SK-N-SH (cell line): ENCODE measurements around the gene GXYLT2. TPM values are rescaled to one million over a fixed set of nuclear protein-coding genes. Genes with fewer than 3 reads are reported as not detected.

Experiments used
- CTCF ChIA-PET: fragments of 300-600, 350-600 bp; formaldehyde crosslinking; extraction: SDS; loops from one replicate; lab custom pipeline; 2021; lab: Yijun Ruan, JAX
- POLR2A ChIA-PET: fragments of 350-600 bp; sonication (Branson Sonifier 250); formaldehyde crosslinking; extraction: SDS; loops from one replicate; lab custom pipeline; 2020; ENCODE audit warnings: antibody characterized with exemption, inconsistent platforms; lab: Yijun Ruan, JAX
- DNase-seq: peaks from one replicate; pipeline ENCODE4 v3.0.0; 2012
- H2AFZ ChIP-seq: fragments of 200-600 bp; sonication (generic); 2 replicates; pipeline ENCODE4 v1.8.1; 2016; ENCODE audit warnings: antibody characterized with exemption, mild to moderate bottlenecking, low read depth
- H3F3A ChIP-seq: fragments of 200-600 bp; sonication (generic); replicated peaks from 2 replicates; pipeline ENCODE3; 2016; ENCODE audit warnings: antibody characterized with exemption, mild to moderate bottlenecking; ENCODE audit not compliant: insufficient read depth
- H3K27ac ChIP-seq, 2 experiments: fragments of 200-500 bp in 1 of 2; fragments of 200-600 bp in 1 of 2; sonication (Bioruptor generic) in 1 of 2; sonication (generic), shearing (Covaris generic) in 1 of 2; 2 replicates each; pipeline versions ENCODE4 v1.5.1 to v1.6.1; 2014 to 2016; ENCODE audit warnings: low read depth in 2 of 2, inconsistent platforms in 1 of 2, low read length in 1 of 2, mild to moderate bottlenecking in 1 of 2, mixed read lengths in 1 of 2
- H3K27me3 ChIP-seq: fragments of 200-600 bp; sonication (generic), shearing (Covaris generic); 2 replicates; pipeline ENCODE4 v1.6.1; 2016; ENCODE audit warnings: mixed run types; ENCODE audit not compliant: insufficient read depth
- H3K36me3 ChIP-seq, 2 experiments: fragments of 200-500 bp in 1 of 2; fragments of 200-600 bp in 1 of 2; sonication (Bioruptor generic) in 1 of 2; sonication (generic) in 1 of 2; replicated peaks in 1 of 2; 2 replicates each; pipeline versions ENCODE3 to v1.5.1; 2014 to 2016; ENCODE audit warnings: low read length in 1 of 2, mild to moderate bottlenecking in 1 of 2; ENCODE audit not compliant: insufficient read depth in 2 of 2, control insufficient read depth in 1 of 2
- H3K4me1 ChIP-seq, 2 experiments: fragments of 200-500 bp in 1 of 2; fragments of 200-600 bp in 1 of 2; sonication (Bioruptor generic) in 1 of 2; sonication (generic), shearing (Covaris generic) in 1 of 2; 2 replicates each; pipeline versions ENCODE4 v1.5.1 to v1.6.1; 2014 to 2016; ENCODE audit warnings: low read depth in 1 of 2, low read length in 1 of 2, mixed run types in 1 of 2; ENCODE audit not compliant: insufficient read depth in 2 of 2, control insufficient read depth in 1 of 2
- H3K4me2 ChIP-seq: fragments of 200-600 bp; sonication (generic), shearing (Covaris generic); 2 replicates; pipeline ENCODE4 v1.6.1; 2017; ENCODE audit warnings: mixed run types
- H3K4me3 ChIP-seq, 2 experiments: fragments of 200-500 bp in 1 of 2; fragments of 200-600 bp in 1 of 2; sonication (Bioruptor generic) in 1 of 2; sonication (generic), shearing (Covaris generic) in 1 of 2; 2 replicates each; pipeline versions ENCODE4 v1.5.1 to v1.8.1; 2014 to 2016; ENCODE audit warnings: low read depth in 2 of 2, inconsistent platforms in 1 of 2, low read length in 1 of 2, mild to moderate bottlenecking in 1 of 2, mixed read lengths in 1 of 2, moderate library complexity in 1 of 2
- H3K79me2 ChIP-seq: fragments of 200-600 bp; sonication (generic); 2 replicates; pipeline ENCODE4 v1.8.1; 2017; ENCODE audit warnings: mild to moderate bottlenecking; ENCODE audit not compliant: insufficient read depth
- H3K9ac ChIP-seq: fragments of 200-600 bp; sonication (generic); 2 replicates; pipeline ENCODE4 v1.6.1; 2017; ENCODE audit warnings: mixed run types
- H3K9me2 ChIP-seq: fragments of 200-600 bp; sonication (generic); 2 replicates; pipeline ENCODE4 v1.6.1; 2017; ENCODE audit warnings: mixed run types
- H3K9me3 ChIP-seq: fragments of 200-600 bp; sonication (generic); 2 replicates; pipeline ENCODE4 v1.6.1; 2017; ENCODE audit warnings: mixed run types, mild to moderate bottlenecking, moderate library complexity
- H4K20me1 ChIP-seq: fragments of 200-600 bp; sonication (generic); 2 replicates; pipeline ENCODE4 v1.6.1; 2017; ENCODE audit warnings: mild to moderate bottlenecking, mixed run types; ENCODE audit not compliant: insufficient read depth
- ELF1 ChIP-seq: IDR thresholded peaks from 2 replicates; pipeline ENCODE4 v1.4.0; 2012
- EZH2phosphoT487 ChIP-seq: fragments of 200-600 bp; sonication (generic); IDR thresholded peaks from 2 replicates; pipeline ENCODE4 v1.6.1; 2017; ENCODE audit warnings: low read depth, mixed run types, mild to moderate bottlenecking, antibody characterized with exemption, moderate library complexity, borderline replicate concordance
- FOSL2 ChIP-seq: IDR thresholded peaks from 2 replicates; pipeline ENCODE4 v1.4.0; 2012; ENCODE audit warnings: low read depth, mild to moderate bottlenecking, moderate library complexity, borderline replicate concordance
- FOXJ3 ChIP-seq: sonication (generic); formaldehyde crosslinking; IDR thresholded peaks from 2 replicates; pipeline ENCODE4 v1.5.1; 2020; ENCODE audit warnings: mild to moderate bottlenecking, missing genetic modification reagents
- FOXM1 ChIP-seq: IDR thresholded peaks from 2 replicates; pipeline ENCODE4 v1.4.0; 2012; ENCODE audit warnings: low read depth, mild to moderate bottlenecking
- GABPA ChIP-seq: IDR thresholded peaks from 2 replicates; pipeline ENCODE4 v1.4.0; 2012; ENCODE audit warnings: low read depth, mild to moderate bottlenecking
- GATA2 ChIP-seq: sonication (generic); formaldehyde crosslinking; IDR thresholded peaks from 2 replicates; pipeline ENCODE4 v1.5.0; 2020; ENCODE audit warnings: mild to moderate bottlenecking, missing genetic modification reagents
- MEF2A ChIP-seq: IDR thresholded peaks from 2 replicates; pipeline ENCODE4 v1.4.0; 2012; ENCODE audit warnings: low read depth, borderline replicate concordance
- MXI1 ChIP-seq: IDR thresholded peaks from 2 replicates; pipeline ENCODE4 v1.6.1; 2012; ENCODE audit warnings: mild to moderate bottlenecking, low read depth, low read length, improper control_type of control experiment
- POLR2AphosphoS5 ChIP-seq: IDR thresholded peaks from 2 replicates; pipeline ENCODE4 v1.6.1; 2012; ENCODE audit warnings: low read depth, low read length
- RAD21 ChIP-seq: IDR thresholded peaks from 2 replicates; pipeline ENCODE4 v1.6.1; 2012; ENCODE audit warnings: mild to moderate bottlenecking, low read length
- RFX5 ChIP-seq: IDR thresholded peaks from 2 replicates; pipeline ENCODE4 v1.6.1; 2012; ENCODE audit warnings: mild to moderate bottlenecking, improper control_type of control experiment, low read length
- SIN3A ChIP-seq: IDR thresholded peaks from 2 replicates; pipeline ENCODE4 v1.6.1; 2012; ENCODE audit warnings: low read depth, mild to moderate bottlenecking, low read length, moderate library complexity, borderline replicate concordance
- TAF1 ChIP-seq: IDR thresholded peaks from 2 replicates; pipeline ENCODE4 v1.6.1; 2012; ENCODE audit warnings: low read depth, mild to moderate bottlenecking, low read length, moderate library complexity, borderline replicate concordance
- YY1 ChIP-seq: IDR thresholded peaks from 2 replicates; pipeline ENCODE4 v1.4.0; 2012; ENCODE audit warnings: low read depth, mild to moderate bottlenecking
- WGBS: methylation state at CpG from one replicate; pipeline ENCODE4 v1.1.6; 2017; ENCODE audit warnings: low lambda C conversion rate; 5-methylcytosine and 5-hydroxymethylcytosine counted together
- polyA plus RNA-seq, 3 experiments: library from polyadenylated mRNA; depleted of rRNA; stranded (reverse); fragments of >200 nt; gene quantifications; 2 replicates each; pipeline ENCODE4 v1.2.3, GENCODE V29; 2012
- TF ChIP-seq, protein P1 (sequence below): IDR thresholded peaks from 2 replicates; pipeline ENCODE4 v1.4.0; 2012; ENCODE audit warnings: low read depth, borderline replicate concordance
- TF ChIP-seq, protein P2 (sequence below): IDR thresholded peaks from 2 replicates; pipeline ENCODE4 v1.6.1; 2012; ENCODE audit warnings: mild to moderate bottlenecking, low read depth, low read length, moderate library complexity
- TF ChIP-seq, protein P3 (sequence below): IDR thresholded peaks from 2 replicates; pipeline ENCODE4; 2012

The GXYLT2 gene
- polyA plus RNA-seq, 1 of the 3 experiments (the other 2 are of a cell fraction) = 9.1 TPM

DNA sequence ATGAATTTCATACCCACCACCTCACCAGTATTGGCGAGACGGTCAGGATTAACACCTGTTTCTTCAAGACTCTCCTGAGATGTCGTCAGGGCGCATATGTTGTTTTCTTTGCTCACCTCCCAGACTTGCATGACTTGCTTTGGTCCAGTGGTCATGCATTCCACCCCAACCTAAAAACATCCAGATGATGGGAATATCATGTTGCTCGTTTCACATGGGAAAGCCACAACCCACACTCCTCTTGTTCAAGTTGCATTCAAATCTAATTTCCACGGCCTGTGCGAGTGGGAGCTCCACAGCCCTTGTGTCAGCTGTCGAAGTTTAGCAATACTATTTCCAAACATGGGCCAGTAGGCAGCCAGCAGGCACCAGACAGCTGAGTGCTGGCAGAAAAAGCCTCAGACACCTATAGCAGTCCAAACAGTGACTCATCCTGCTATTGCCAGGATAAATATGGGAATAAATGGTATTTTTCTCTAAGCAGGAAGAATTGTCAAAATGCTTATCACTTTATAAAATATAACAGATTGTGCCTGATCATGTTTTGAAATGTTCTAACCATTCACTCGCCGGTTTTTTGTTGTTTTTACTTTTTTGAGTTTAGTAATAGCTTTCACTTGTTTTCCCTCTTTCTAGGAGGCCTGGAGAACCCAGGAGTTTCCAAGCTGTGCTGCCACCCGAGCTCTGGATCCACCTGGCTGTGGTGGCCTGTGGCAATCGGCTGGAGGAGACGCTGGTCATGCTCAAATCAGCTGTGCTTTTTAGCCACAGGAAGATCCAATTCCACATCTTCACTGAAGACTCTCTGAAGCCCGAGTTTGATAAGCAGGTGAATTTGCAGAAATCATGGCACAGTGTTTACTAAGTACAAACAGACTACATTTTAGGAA, 20.1 kb downstream of the GXYLT2 start (continued):
- TF ChIP-seq FOXJ3 (CRISPR knock-in tag) (no peak), SIN3A (0 out of 2 replicates have a peak, but pooled peaks have one; percentile 26), MXI1 (no peak), FOSL2 (peak; percentile 72), POLR2AphosphoS5 (no peak)
- TF ChIP-seq, protein P1, sequence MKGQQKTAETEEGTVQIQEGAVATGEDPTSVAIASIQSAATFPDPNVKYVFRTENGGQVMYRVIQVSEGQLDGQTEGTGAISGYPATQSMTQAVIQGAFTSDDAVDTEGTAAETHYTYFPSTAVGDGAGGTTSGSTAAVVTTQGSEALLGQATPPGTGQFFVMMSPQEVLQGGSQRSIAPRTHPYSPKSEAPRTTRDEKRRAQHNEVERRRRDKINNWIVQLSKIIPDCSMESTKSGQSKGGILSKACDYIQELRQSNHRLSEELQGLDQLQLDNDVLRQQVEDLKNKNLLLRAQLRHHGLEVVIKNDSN = no peak

DNA sequence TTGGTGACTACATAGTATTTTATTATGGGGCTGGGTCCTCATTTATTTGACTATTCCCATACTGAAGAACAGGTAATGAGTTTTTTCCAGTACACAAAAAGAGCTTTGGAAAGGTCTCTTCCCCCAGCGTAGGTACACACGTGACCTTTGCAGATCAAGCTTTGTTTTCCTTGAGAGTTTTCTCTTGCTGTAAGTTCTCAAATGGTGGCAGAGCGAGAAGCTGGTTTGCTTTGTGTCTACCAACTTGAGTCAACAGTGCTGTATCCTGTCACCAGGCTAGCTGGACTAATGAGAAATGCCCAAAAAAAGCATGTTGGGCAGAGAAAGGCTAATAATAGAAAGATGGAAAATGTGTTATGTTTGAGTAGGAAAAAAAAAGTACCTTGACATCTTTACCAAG, 21.7 kb downstream of the GXYLT2 start:
- H3K9me3 ChIP-seq = no peaks in the 10 kb centered on the region
- no peak overlapping the region for H2AFZ ChIP-seq
- H3K9ac ChIP-seq = no peak overlapping the region
- peaks cover 11 to 17% of the 10 kb centered on the region in 2 experiments for H3K4me1 ChIP-seq
- TF ChIP-seq MEF2A (no peak), FOXM1 (no peak), RFX5 (no peak), SIN3A (no peak), ELF1 (no peak), RAD21 (no peak), TAF1 (no peak), FOSL2 (no peak), YY1 (no peak), EZH2phosphoT487 (no peak), GATA2 (CRISPR knock-in tag) (no peak), GABPA (no peak)
- TF ChIP-seq, protein P2, sequence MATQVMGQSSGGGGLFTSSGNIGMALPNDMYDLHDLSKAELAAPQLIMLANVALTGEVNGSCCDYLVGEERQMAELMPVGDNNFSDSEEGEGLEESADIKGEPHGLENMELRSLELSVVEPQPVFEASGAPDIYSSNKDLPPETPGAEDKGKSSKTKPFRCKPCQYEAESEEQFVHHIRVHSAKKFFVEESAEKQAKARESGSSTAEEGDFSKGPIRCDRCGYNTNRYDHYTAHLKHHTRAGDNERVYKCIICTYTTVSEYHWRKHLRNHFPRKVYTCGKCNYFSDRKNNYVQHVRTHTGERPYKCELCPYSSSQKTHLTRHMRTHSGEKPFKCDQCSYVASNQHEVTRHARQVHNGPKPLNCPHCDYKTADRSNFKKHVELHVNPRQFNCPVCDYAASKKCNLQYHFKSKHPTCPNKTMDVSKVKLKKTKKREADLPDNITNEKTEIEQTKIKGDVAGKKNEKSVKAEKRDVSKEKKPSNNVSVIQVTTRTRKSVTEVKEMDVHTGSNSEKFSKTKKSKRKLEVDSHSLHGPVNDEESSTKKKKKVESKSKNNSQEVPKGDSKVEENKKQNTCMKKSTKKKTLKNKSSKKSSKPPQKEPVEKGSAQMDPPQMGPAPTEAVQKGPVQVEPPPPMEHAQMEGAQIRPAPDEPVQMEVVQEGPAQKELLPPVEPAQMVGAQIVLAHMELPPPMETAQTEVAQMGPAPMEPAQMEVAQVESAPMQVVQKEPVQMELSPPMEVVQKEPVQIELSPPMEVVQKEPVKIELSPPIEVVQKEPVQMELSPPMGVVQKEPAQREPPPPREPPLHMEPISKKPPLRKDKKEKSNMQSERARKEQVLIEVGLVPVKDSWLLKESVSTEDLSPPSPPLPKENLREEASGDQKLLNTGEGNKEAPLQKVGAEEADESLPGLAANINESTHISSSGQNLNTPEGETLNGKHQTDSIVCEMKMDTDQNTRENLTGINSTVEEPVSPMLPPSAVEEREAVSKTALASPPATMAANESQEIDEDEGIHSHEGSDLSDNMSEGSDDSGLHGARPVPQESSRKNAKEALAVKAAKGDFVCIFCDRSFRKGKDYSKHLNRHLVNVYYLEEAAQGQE = no peak
- TF ChIP-seq, protein P3, sequence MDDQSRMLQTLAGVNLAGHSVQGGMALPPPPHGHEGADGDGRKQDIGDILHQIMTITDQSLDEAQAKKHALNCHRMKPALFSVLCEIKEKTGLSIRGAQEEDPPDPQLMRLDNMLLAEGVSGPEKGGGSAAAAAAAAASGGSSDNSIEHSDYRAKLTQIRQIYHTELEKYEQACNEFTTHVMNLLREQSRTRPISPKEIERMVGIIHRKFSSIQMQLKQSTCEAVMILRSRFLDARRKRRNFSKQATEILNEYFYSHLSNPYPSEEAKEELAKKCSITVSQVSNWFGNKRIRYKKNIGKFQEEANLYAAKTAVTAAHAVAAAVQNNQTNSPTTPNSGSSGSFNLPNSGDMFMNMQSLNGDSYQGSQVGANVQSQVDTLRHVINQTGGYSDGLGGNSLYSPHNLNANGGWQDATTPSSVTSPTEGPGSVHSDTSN = no peak
- TF ChIP-seq, all 33 proteins: peak for 0
- no peaks in the 10 kb centered on the region for H3K79me2 ChIP-seq
- peaks cover 27% of the 10 kb centered on the region for H3F3A ChIP-seq
- H3K9me2 ChIP-seq = no peaks in the 10 kb centered on the region
- ChIA-PET CTCF (interaction anchor here (0.6 kb wide), 1 partner anchor 22 kb away, joined by 3 read pairs; the partner anchor contains the start of gene GXYLT2), POLR2A (no interaction called here)
- no peak for DNase-seq
- no peaks in the 10 kb centered on the region for H3K27me3 ChIP-seq
- no peak overlapping the region for H3K27ac ChIP-seq
- no peak overlapping the region for H3K4me3 ChIP-seq
- H3K36me3 ChIP-seq = peaks cover 5 to 6% of the 10 kb centered on the region in 2 experiments
- H3K4me2 ChIP-seq = no peak overlapping the region
- peaks cover 14% of the 10 kb centered on the region for H4K20me1 ChIP-seq
- WGBS = 88% methylated on average over 3 of the region's 3 CpGs
